Stomach (tissue), 9 donors: ENCODE data around the gene COL12A1. TPM values are rescaled to one million over a fixed set of nuclear protein-coding genes. Genes with fewer than 3 reads are reported as not detected.

Experiments
- DNase-seq, 2 donors: peaks; one replicate each; pipeline versions ENCODE4 v3.0.0 to v3.0.0-alpha.2; 2013 to 2019
- H3K27ac ChIP-seq, 5 donors: fragments of 200-600 bp in 4 of 5; sonication (generic) in 4 of 5; one replicate each; pipeline ENCODE4 v1.5.1; 2013 to 2019; ENCODE audit warnings: mild to moderate bottlenecking in 1 of 5, moderate library complexity in 1 of 5
- H3K27me3 ChIP-seq, 3 donors: fragments of 200-600 bp; sonication (generic); one replicate each; pipeline ENCODE4 v1.5.1; 2017 to 2019; ENCODE audit warnings: mixed run types in 1 of 3
- H3K36me3 ChIP-seq, 4 donors: fragments of 200-600 bp; sonication (generic); 1 replicate in 3 of 4; 2 replicates in 1 of 4; pipeline ENCODE4 v1.5.1; 2016 to 2019
- H3K4me1 ChIP-seq, 4 donors: fragments of 200-600 bp; sonication (generic); one replicate each; pipeline ENCODE4 v1.5.1; 2016 to 2019
- H3K4me3 ChIP-seq, 4 donors: fragments of 200-600 bp; sonication (generic) in 3 of 4; one replicate each; pipeline ENCODE4 v1.5.1; 2016 to 2019; ENCODE audit warnings: mild to moderate bottlenecking in 1 of 4
- H3K9me3 ChIP-seq, 4 donors: fragments of 200-600 bp; sonication (generic); one replicate each; pipeline ENCODE4 v1.5.1; 2016 to 2019
- EP300 ChIP-seq: sonication (generic); formaldehyde crosslinking; IDR thresholded peaks from one replicate; pipeline ENCODE4 v1.6.1; 2017; ENCODE audit warnings: antibody characterized with exemption
- POLR2A ChIP-seq, 4 donors: fragments of 450-650 bp; IDR thresholded peaks; one replicate each; pipeline ENCODE4 v1.6.1; 2016; ENCODE audit warnings: antibody characterized with exemption in 4 of 4, control low read depth in 2 of 4, mild to moderate bottlenecking in 1 of 4, moderate library complexity in 1 of 4
- POLR2AphosphoS5 ChIP-seq, 3 donors: sonication (generic); formaldehyde crosslinking; IDR thresholded peaks; one replicate each; pipeline ENCODE4 v1.6.1; 2016; ENCODE audit warnings: antibody characterized with exemption in 3 of 3
- WGBS, 5 donors: extraction: QIAGEN DNeasy Blood & Tissue Kit in 3 of 5; methylation state at CpG; one replicate each; pipeline versions ENCODE4 v1.1.5 to v1.1.7; 2013 to 2018; 5-methylcytosine and 5-hydroxymethylcytosine counted together
- intact Hi-C: fragments of 100-400 bp; cut with DNase I; formaldehyde crosslinking; loops from one replicate; pipeline ENCODE4 v1.15.1; 2023; ENCODE audit warnings: low total_unique reads
- polyA plus RNA-seq, 3 donors: library from polyadenylated mRNA; stranded (reverse); fragments of 200-250 nt; gene quantifications; one replicate each; pipeline ENCODE4 v1.2.3, GENCODE V29; 2013
- total RNA-seq, 5 donors: library from RNA; depleted of rRNA; stranded (reverse); fragments of >200 nt; gene quantifications; one replicate each; pipeline versions ENCODE4 v1.1.0 to v1.2.3, GENCODE V29; 2014 to 2016
- TF ChIP-seq, protein P1 (sequence below), 7 experiments: fragments of 450-650 bp in 4 of 7; fragments of 200-600 bp in 3 of 7; sonication (generic) in 3 of 7; IDR thresholded peaks; one replicate each; pipeline ENCODE4 v1.5.1; 2016 to 2019; ENCODE audit warnings: antibody characterized with exemption in 7 of 7, control low read depth in 2 of 7, mild to moderate bottlenecking in 1 of 7
- donor health status: healthy with polysubstance abuse.
- donor health status: Bipolar disorder and iron deficiency.
- donor health status: healthy.

COL12A1 gene
- total and polyA plus RNA-seq, 8 donors = 3.4 to 170 (median 20.3) TPM

- intact Hi-C loops = no loop called here
- WGBS, 5 donors = 76 to 82% (median 78%) methylated on average over 3 of the region's 3 CpGs
- H3K27ac ChIP-seq = no peak overlapping the region
- H3K27me3 ChIP-seq = no peaks in the 10 kb centered on the region
- H3K4me3 ChIP-seq = no peak overlapping the region
- no peaks in the 10 kb centered on the region for H3K4me1 ChIP-seq
- no peak for DNase-seq
- TF ChIP-seq POLR2AphosphoS5 (IDR thresholded peaks at IDR 0.05) = no peak
- no peaks in the 10 kb centered on the region for H3K9me3 ChIP-seq
- H3K36me3 ChIP-seq = no peaks in the 10 kb centered on the region
These were observed 153.4 kb downstream of the COL12A1 start for GRCh38 chr6:75052491-75052890.

GRCh38 chr6:75049308-75049707, 156.5 kb downstream of the COL12A1 start:
- intact Hi-C loops = no loop called here
- DNase-seq = no peak
- Histone ChIP-seq H3K27me3 (no peaks in the 10 kb centered on the region), H3K4me1 (no peaks in the 10 kb centered on the region), H3K9me3 (no peaks in the 10 kb centered on the region), H3K36me3 (no peaks in the 10 kb centered on the region), H3K27ac (no peak overlapping the region), H3K4me3 (no peak overlapping the region)
- no peak for TF ChIP-seq POLR2A (IDR thresholded peaks at IDR 0.05)
- TF ChIP-seq POLR2AphosphoS5 (IDR thresholded peaks at IDR 0.05) = no peak
- TF ChIP-seq, protein P1, sequence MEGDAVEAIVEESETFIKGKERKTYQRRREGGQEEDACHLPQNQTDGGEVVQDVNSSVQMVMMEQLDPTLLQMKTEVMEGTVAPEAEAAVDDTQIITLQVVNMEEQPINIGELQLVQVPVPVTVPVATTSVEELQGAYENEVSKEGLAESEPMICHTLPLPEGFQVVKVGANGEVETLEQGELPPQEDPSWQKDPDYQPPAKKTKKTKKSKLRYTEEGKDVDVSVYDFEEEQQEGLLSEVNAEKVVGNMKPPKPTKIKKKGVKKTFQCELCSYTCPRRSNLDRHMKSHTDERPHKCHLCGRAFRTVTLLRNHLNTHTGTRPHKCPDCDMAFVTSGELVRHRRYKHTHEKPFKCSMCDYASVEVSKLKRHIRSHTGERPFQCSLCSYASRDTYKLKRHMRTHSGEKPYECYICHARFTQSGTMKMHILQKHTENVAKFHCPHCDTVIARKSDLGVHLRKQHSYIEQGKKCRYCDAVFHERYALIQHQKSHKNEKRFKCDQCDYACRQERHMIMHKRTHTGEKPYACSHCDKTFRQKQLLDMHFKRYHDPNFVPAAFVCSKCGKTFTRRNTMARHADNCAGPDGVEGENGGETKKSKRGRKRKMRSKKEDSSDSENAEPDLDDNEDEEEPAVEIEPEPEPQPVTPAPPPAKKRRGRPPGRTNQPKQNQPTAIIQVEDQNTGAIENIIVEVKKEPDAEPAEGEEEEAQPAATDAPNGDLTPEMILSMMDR (IDR thresholded peaks at IDR 0.05) = no peak
- TF ChIP-seq EP300 = no peak

- H3K4me1 ChIP-seq = no peaks in the 10 kb centered on the region
- intact Hi-C loops = no loop called here
These were observed 161.0 kb downstream of the COL12A1 start for GRCh38 chr6:75044846-75045245.

GRCh38 chr6:75041381-75041780, 164.5 kb downstream of the COL12A1 start:
- Histone ChIP-seq H3K27me3 (no peaks in the 10 kb centered on the region), H3K4me3 (no peak overlapping the region), H3K9me3 (peaks cover 0 to 10% (median 7%) of the 10 kb centered on the region in 4 donors), H3K27ac (no peak overlapping the region), H3K4me1 (no peaks in the 10 kb centered on the region), H3K36me3 (no peaks in the 10 kb centered on the region)
- TF ChIP-seq, protein P1 (IDR thresholded peaks at IDR 0.05) = no peak
- TF ChIP-seq POLR2AphosphoS5 (IDR thresholded peaks at IDR 0.05) = no peak
- no peak for TF ChIP-seq POLR2A (IDR thresholded peaks at IDR 0.05)
- TF ChIP-seq EP300 = no peak
- intact Hi-C loops = no loop called here
- no peak for DNase-seq
- WGBS, 5 donors = 47 to 81% (median 75%) methylated on average over 2 of the region's 2 CpGs

More at GRCh38 chr6:75044846-75045245, 161.0 kb downstream of the COL12A1 start:
- Histone ChIP-seq H3K36me3 (no peaks in the 10 kb centered on the region), H3K27me3 (no peaks in the 10 kb centered on the region), H3K27ac (no peak overlapping the region), H3K4me3 (no peak overlapping the region), H3K9me3 (peaks cover 0 to 10% (median 7%) of the 10 kb centered on the region in 4 donors)
- no peak for DNase-seq
- TF ChIP-seq POLR2A (IDR thresholded peaks at IDR 0.05) (no peak), POLR2AphosphoS5 (IDR thresholded peaks at IDR 0.05) (no peak), EP300 (no peak)
- TF ChIP-seq, protein P1 (IDR thresholded peaks at IDR 0.05) = no peak

Other genes starting within 250 kb of the COL12A1 start
- 1,000 to 10,000 TPM in 1 of 5 donors, 100 to 1,000 TPM in 3, 10 to 100 TPM in 1; 27.8 to 1,121 (median 184) TPM for gene COX7A2, start 37.7 kb upstream of the COL12A1 start, total RNA-seq
- gene COX7A2, start 37.7 kb upstream of the COL12A1 start, polyA plus RNA-seq = 1,000 to 10,000 TPM in 1 of 3 donors, 100 to 1,000 TPM in 2; 566 to 1,513 (median 657) TPM
- gene TMEM30A, start 78.7 kb upstream of the COL12A1 start, total RNA-seq = 100 to 1,000 TPM in 1 of 5 donors, 10 to 100 TPM in 3, 1 to 10 TPM in 1; 5.2 to 175 (median 72.8) TPM
- 10 to 100 TPM; 15.7 to 28.3 (median 26.0) TPM for gene TMEM30A, start 78.7 kb upstream of the COL12A1 start, polyA plus RNA-seq